ENCODE data around the gene SPAG6.

Gene SPAG6

GRCh38 chr10:22433875-22434274 is 88.6 kb downstream of the SPAG6 start:
- DNase-seq (ENCODE audit: low read depth, low spot score), result no peak

GRCh38 chr10:22434521-22434920 is 89.2 kb downstream of the SPAG6 start:
- DNase-seq (ENCODE audit: low read depth, low spot score), result no peak

GRCh38 chr10:22435650-22436049 is 90.4 kb downstream of the SPAG6 start:
- no peak for DNase-seq (ENCODE audit: low read depth, low spot score)

- no peak for DNase-seq (ENCODE audit: low read depth, low spot score)
Observed at GRCh38 chr10:22436526-22436892, 91.2 kb downstream of the SPAG6 start.

- DNase-seq (ENCODE audit: low read depth, low spot score), result peak; percentile 85
Observed at GRCh38 chr10:22436893-22437619, 91.8 kb downstream of the SPAG6 start.

- DNase-seq (ENCODE audit: low read depth, low spot score), result no peak
Observed at GRCh38 chr10:22437620-22438588, 92.6 kb downstream of the SPAG6 start.

- no peak for DNase-seq (ENCODE audit: low read depth, low spot score)
Observed at GRCh38 chr10:22438711-22439110, 93.4 kb downstream of the SPAG6 start.

GRCh38 chr10:22442063-22442462 is 96.8 kb downstream of the SPAG6 start:
- no peak for DNase-seq (ENCODE audit: low read depth, low spot score)

GRCh38 chr10:22442468-22442867 is 97.2 kb downstream of the SPAG6 start:
- DNase-seq (ENCODE audit: low read depth, low spot score), result no peak

- DNase-seq (ENCODE audit: low read depth, low spot score), result no peak
Observed at GRCh38 chr10:22443175-22443901, 98.0 kb downstream of the SPAG6 start.

GRCh38 chr10:22444219-22444788 is 99.0 kb downstream of the SPAG6 start:
- no peak for DNase-seq (ENCODE audit: low read depth, low spot score)

- no peak for DNase-seq (ENCODE audit: low read depth, low spot score)
Observed at GRCh38 chr10:22445495-22445894, 100.2 kb downstream of the SPAG6 start.

GRCh38 chr10:22447068-22447467 is 101.8 kb downstream of the SPAG6 start:
- DNase-seq (ENCODE audit: low read depth, low spot score), result no peak

GRCh38 chr10:22451346-22451745 is 106.0 kb downstream of the SPAG6 start:
- no peak for DNase-seq (ENCODE audit: low read depth, low spot score)

GRCh38 chr10:22453320-22453719 is 108.0 kb downstream of the SPAG6 start:
- no peak for DNase-seq (ENCODE audit: low read depth, low spot score)

GRCh38 chr10:22453948-22454591 is 108.8 kb downstream of the SPAG6 start:
- DNase-seq (ENCODE audit: low read depth, low spot score), result no peak

GRCh38 chr10:22454634-22455033 is 109.3 kb downstream of the SPAG6 start:
- DNase-seq (ENCODE audit: low read depth, low spot score), result no peak

GRCh38 chr10:22455068-22455857 is 110.0 kb downstream of the SPAG6 start:
- DNase-seq (ENCODE audit: low read depth, low spot score), result no peak

- DNase-seq (ENCODE audit: low read depth, low spot score), result no peak
Observed at GRCh38 chr10:22456486-22456885, 111.2 kb downstream of the SPAG6 start.

GRCh38 chr10:22458272-22459038 is 113.2 kb downstream of the SPAG6 start:
- no peak for DNase-seq (ENCODE audit: low read depth, low spot score)

All from brain pericyte (primary cell).